ENCODE data around the gene COPS6. TPM values are rescaled to one million over a fixed set of nuclear protein-coding genes. Genes with fewer than 3 reads are reported as not detected.
"Not testable (repeated sequence)": the region's sequence is repeated elsewhere in the genome, so short reads cannot be mapped to it uniquely, and the experiment has no call there.

COPS6 gene
- total and polyA plus RNA-seq, 5 donors = 112 to 131 (median 119) TPM

DNA sequence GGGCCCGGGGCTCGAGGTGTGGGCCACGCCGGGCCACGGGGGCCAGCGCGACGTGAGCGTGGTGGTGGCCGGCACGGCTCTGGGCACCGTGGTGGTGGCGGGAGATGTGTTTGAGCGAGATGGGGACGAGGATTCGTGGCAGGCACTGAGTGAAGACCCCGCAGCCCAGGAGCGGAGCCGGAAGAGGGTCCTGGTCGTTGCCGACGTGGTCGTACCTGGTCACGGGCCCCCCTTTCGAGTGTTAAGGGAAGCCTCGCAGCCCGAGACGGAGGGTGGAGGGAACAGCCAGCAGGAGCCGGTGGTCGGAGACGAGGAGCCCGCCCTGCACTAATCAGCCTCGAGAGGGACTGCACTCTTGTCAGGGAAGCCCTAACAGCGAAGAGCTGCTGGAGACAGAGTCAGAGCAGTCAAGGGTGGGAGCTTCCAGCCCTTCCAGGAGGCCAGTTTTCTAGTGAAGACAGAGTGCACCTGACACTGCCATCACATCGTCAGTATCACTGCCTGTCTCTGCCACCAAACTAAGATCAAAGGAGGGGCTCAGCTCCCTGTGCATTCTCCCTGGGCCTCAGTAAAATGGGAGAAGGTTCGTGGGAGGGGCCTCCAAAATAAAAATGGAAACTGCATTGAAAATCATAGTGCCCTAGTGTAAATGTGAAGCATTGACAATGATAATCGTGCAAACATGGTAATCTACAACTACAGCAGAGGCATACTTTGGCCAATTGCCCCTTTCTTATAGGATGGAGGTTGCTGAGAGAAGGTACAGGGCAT, 39.3 kb downstream of the COPS6 start:
- ATAC-seq (peak; percentile 5 to 6), DNase-seq (peak in 2 of 3 donors; percentile 32 to 76)
- Histone ChIP-seq H3K4me3 (ENCODE audit: low read length) (peak overlapping the region; percentile 84), H3K27ac (ENCODE audit: low read length) (no peak overlapping the region), H3K4me1 (ENCODE audit: control insufficient read depth, insufficient read depth, low read length) (no peaks in the 10 kb centered on the region), H3K27me3 (ENCODE audit: control insufficient read depth, insufficient read depth) (no peaks in the 10 kb centered on the region), H3K9me3 (ENCODE audit: control insufficient read depth, low read length) (no peaks in the 10 kb centered on the region)
- intact Hi-C loops (cut with DNase I) = loop anchor here in 1 of 4 donors (5.0 kb wide), 1 partner anchor 136 kb away; no protein-coding TSS in a partner anchor
- 3% methylated on average over 37 of the region's 37 CpGs for WGBS

DNA sequence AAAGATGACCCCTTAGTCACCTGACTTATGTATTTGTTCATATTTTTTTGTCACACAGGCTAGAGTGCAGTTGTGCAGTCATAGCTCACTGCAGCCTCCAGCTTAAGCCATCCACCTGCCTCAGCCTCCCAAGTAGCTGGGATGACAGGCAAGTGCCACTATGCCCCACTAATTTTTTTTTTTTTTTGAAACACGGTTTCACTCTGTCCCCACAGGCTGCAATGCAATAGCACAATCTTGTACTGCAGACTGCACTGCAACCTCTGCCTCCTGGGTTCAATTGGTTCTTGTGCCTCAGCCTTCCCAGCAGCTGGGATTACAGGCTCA, 39.8 kb downstream of the COPS6 start:
- Histone ChIP-seq H3K4me1 (ENCODE audit: control insufficient read depth, insufficient read depth, low read length) (no peaks in the 10 kb centered on the region), H3K9me3 (ENCODE audit: control insufficient read depth, low read length) (no peaks in the 10 kb centered on the region), H3K27ac (ENCODE audit: low read length) (no peak overlapping the region), H3K27me3 (ENCODE audit: control insufficient read depth, insufficient read depth) (no peaks in the 10 kb centered on the region), H3K4me3 (ENCODE audit: low read length) (no peak overlapping the region)
- intact Hi-C loops (cut with DNase I) = loop anchor here in 1 of 4 donors (5.0 kb wide), 1 partner anchor 136 kb away; no protein-coding TSS in a partner anchor
- no peak for ATAC-seq
- no peak for DNase-seq
- WGBS = 65% methylated on average over 1 of the region's 1 CpG

DNA sequence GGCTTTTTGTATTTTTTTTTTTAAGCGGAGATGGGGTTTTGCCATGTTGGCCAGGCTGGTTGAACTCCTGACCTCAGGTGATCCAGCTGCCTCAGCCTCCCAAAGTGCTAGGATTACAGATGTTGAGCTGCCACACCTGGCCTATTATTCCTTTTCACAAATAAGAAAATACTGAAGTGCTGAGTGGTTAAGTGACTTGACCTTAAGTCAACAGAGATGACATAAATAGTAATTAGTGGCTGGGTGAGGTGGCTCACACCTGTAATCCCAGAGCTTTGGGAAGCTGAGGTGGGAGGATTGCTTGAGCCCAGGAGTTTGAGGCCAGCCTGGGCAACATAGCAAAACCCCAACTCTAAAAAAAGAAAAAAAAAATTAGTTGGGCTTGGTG, 41.4 kb downstream of the COPS6 start:
- not testable (repeated sequence) for ATAC-seq; H3K4me1 ChIP-seq (ENCODE audit: control insufficient read depth, insufficient read depth, low read length); DNase-seq; H3K27me3 ChIP-seq (ENCODE audit: control insufficient read depth, insufficient read depth); H3K27ac ChIP-seq (ENCODE audit: low read length); H3K4me3 ChIP-seq (ENCODE audit: low read length); H3K9me3 ChIP-seq (ENCODE audit: control insufficient read depth, low read length)
- intact Hi-C loops (cut with DNase I) = loop anchor here in 1 of 4 donors (5.0 kb wide), 1 partner anchor 87 kb away; the partner anchor contains the start of gene PVRIG
- WGBS = 94% methylated on average over 1 of the region's 1 CpG

DNA sequence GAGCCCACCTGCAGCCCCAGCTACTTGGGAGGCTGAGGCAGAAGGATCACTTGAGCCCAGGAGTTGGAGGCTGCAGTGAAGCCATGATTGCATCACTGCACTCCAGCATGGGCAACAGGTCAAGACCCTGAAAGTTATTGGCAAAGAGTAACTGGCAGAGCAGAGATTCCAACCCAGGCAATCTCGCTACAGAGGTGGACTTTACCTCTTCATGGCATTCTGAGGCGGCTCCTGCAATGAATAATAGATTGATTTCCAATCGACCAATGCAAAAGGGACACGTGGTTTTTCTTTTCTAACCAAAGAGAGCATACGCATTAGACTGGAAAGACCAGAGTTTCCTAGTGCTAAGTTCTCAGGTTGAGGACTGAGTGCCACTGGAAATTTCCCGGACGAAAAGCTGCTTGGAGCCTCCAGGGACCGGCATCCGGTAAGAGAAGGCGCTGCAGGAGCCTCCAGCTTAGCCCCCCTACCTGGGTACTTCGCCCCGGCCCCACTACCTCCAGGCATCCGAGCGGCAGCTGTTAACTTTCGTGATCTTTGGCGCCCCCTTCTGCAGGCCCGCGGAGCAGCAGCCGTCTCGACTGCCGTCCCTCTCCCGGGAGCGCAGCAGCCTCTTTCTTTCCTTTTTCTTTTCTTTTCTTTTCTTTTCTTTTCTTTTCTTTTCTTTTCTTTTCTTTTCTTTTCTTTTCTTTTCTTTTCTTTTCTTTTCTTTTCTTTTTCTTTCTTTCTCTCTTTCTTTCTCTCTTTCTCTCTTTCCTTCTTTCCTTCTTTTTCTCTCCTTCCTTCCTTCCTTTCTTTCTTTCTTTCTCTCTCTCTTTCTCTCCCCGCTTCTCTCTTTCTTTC, 42.1 kb downstream of the COPS6 start:
- ATAC-seq (no peak), DNase-seq (peak; percentile 74 to 92 (median 89))
- intact Hi-C loops (cut with DNase I) = loop anchor here in 1 of 4 donors (5.0 kb wide), 1 partner anchor 86 kb away; the partner anchor contains the start of gene PVRIG
- Histone ChIP-seq H3K9me3 (ENCODE audit: control insufficient read depth, low read length) (no peaks in the 10 kb centered on the region), H3K27ac (ENCODE audit: low read length) (no peak overlapping the region), H3K4me3 (ENCODE audit: low read length) (no peak overlapping the region), H3K27me3 (ENCODE audit: control insufficient read depth, insufficient read depth) (no peaks in the 10 kb centered on the region), H3K4me1 (ENCODE audit: control insufficient read depth, insufficient read depth, low read length) (no peaks in the 10 kb centered on the region)
- 12% methylated on average over 24 of the region's 24 CpGs for WGBS

DNA sequence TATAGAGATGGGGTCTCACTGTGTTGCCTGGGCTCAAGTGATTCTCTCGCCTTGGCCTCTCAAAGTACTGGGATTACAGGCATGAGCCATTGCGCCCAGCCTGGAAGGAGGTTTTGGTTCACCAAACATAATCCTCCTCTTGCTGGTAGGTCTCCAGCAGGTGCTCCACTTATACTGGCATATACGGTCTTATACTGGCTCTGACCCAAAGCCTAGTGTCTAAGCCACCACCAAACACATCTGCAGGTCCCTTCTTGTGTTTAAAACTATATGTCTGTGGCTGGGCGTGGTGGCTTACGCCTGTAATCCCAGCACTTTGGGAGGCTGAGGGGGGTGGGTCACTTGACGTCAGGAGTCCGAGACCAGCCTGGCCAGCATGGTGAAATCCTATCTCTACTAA, 43.4 kb downstream of the COPS6 start:
- no peaks in the 10 kb centered on the region for H3K9me3 ChIP-seq (ENCODE audit: control insufficient read depth, low read length)
- no peak overlapping the region for H3K4me3 ChIP-seq (ENCODE audit: low read length)
- 62% methylated on average over 7 of the region's 7 CpGs for WGBS
- H3K4me1 ChIP-seq (ENCODE audit: control insufficient read depth, insufficient read depth, low read length) = no peaks in the 10 kb centered on the region
- no peaks in the 10 kb centered on the region for H3K27me3 ChIP-seq (ENCODE audit: control insufficient read depth, insufficient read depth)
- H3K27ac ChIP-seq (ENCODE audit: low read length) = no peak overlapping the region
- peak in 1 of 3 donors; percentile 43 for DNase-seq
- ATAC-seq = no peak
- intact Hi-C loops (cut with DNase I) = loop anchor here in 1 of 4 donors (5.0 kb wide), 1 partner anchor 85 kb away; the partner anchor contains the start of gene PVRIG

DNA sequence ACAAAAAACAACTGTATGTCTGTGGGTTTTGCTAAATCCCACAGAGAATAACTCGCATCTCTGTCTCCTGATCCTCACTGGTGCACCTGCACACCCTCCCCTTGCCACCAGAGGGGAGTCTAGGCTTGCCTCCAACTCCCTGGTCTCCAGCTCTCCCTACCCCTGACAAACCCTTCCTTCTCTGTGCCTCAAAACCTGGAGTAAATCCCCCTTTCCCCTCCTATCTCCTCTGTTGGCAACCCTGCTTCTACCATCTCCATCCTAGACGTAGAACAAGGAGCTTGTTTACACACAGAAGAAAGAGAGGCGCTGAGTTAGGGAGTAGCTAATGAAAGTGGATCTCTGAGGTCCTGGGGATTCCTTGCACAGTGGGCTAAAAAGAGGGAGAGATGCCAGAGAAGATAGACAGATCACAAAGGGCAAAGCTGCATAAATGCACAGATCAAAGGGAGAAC, 44.0 kb downstream of the COPS6 start:
- Histone ChIP-seq H3K27me3 (ENCODE audit: control insufficient read depth, insufficient read depth) (no peaks in the 10 kb centered on the region), H3K4me1 (ENCODE audit: control insufficient read depth, insufficient read depth, low read length) (no peaks in the 10 kb centered on the region), H3K4me3 (ENCODE audit: low read length) (no peak overlapping the region), H3K27ac (ENCODE audit: low read length) (no peak overlapping the region), H3K9me3 (ENCODE audit: control insufficient read depth, low read length) (no peaks in the 10 kb centered on the region)
- ATAC-seq (peak; percentile 65 to 81), DNase-seq (peak in 2 of 3 donors; percentile 49 to 78)
- whole genome bisulfite sequencing = 20% methylated on average over 3 of the region's 3 CpGs
- intact Hi-C loops (cut with DNase I) = loop anchor here in 1 of 4 donors (5.0 kb wide), 1 partner anchor 85 kb away; the partner anchor contains the start of gene PVRIG

DNA sequence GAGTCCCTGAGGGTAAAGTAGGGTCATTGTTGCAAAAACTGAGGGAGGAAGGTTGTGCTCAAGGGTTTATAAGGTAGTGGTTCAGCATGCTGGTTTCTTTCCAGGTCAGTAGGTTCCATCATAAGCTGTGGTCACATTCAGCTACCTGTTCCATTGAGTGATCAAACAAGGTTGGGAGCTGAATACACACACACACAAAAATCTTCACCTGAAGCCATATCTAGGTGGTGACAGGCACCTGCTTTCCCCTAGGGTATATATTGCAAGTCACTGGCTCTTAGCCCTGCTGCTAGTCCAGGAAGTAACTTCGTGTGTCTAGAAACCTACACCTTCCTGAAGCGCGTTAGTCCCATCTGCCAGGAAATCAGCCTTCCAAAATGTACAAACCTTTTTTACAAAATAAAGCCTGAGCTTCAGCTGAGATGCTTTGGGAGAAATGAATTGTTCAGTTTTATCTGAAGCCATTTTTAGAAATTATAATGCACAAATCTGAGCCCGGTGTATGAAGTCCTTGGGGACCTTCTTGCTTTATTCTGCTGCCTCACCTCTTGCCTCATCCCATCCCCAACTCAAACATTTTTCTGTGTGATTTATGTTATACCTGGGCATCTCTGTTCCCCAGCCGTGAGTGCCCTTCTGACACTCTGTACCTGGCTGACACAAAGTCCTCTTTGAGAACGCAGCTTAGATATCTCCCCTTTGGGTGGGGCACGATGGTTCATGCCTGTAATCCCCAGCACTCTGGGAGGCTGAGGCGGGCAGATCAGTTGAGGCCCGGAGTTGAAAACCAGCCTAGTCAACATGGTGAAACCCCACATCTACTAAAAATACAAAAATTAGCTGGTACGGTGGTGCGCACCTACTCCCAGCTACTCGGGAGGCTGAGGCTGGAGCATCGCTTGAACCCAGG, 49.3 kb downstream of the COPS6 start:
- WGBS = 78% methylated on average over 13 of the region's 13 CpGs
- Histone ChIP-seq H3K4me3 (ENCODE audit: low read length) (no peak overlapping the region), H3K9me3 (ENCODE audit: control insufficient read depth, low read length) (no peaks in the 10 kb centered on the region), H3K27ac (ENCODE audit: low read length) (no peak overlapping the region), H3K4me1 (ENCODE audit: control insufficient read depth, insufficient read depth, low read length) (no peaks in the 10 kb centered on the region), H3K27me3 (ENCODE audit: control insufficient read depth, insufficient read depth) (no peaks in the 10 kb centered on the region)
- DNase-seq (no peak), ATAC-seq (no peak)
- intact Hi-C loops (cut with DNase I) = loop anchor here in 1 of 4 donors (5.0 kb wide), 1 partner anchor 74 kb away; no protein-coding TSS in a partner anchor

DNA sequence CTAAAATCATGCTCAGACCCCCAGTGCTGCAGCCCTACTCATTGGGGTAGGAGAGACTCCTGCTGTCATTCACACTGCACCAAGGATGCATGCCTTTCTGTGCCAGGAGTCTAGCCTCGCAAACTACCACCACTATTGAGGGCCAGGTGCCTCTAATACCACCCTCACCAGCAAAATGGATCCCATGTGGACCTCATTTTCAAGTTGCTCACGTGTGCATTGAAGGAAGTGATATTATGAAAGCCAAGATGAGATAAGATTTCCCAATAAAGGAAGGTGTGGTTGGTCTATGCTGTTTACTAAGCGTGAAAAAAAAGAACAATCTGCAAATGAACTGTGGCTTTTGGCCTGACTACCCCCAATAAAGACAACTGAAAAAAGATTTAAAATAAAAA, 52.8 kb downstream of the COPS6 start:
- H3K4me1 ChIP-seq (ENCODE audit: control insufficient read depth, insufficient read depth, low read length) = no peaks in the 10 kb centered on the region
- intact Hi-C loops (cut with DNase I) = no loop called here

More for the DNA sequence above, 52.8 kb downstream of the COPS6 start:
- ATAC-seq (no peak), DNase-seq (no peak)
- no peaks in the 10 kb centered on the region for H3K9me3 ChIP-seq (ENCODE audit: control insufficient read depth, low read length)
- H3K27me3 ChIP-seq (ENCODE audit: control insufficient read depth, insufficient read depth) = no peaks in the 10 kb centered on the region
- 62% methylated on average over 3 of the region's 3 CpGs for WGBS
- no peak overlapping the region for H3K4me3 ChIP-seq (ENCODE audit: low read length)
- H3K27ac ChIP-seq (ENCODE audit: low read length) = no peak overlapping the region
